ENCODE data around the gene SORT1.

The SORT1 gene

DNA sequence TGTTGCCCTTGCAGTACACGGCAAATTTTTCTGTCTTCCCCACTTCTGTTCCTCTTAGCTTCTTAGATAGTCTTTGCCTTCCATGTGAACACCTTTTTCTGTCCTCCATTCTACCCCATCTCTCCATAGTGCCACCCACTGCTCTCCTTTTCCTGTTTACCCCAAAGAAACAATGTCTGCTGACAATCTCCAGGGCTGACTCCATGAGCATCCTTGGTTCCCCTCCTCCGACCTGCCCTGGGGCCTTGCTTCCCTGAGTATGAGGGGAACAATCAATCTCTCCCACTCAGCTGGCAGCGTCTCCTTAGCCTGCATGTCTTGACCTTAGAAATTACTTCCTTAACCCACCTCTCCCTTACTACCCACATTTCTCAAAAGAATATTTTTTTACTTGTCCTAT lies 78.6 kb downstream of the SORT1 start:
- DNase-seq (ENCODE audit: insufficient read length, low spot score) (no peak), FAIRE-seq (no peak)
- TF ChIP-seq, protein P1, sequence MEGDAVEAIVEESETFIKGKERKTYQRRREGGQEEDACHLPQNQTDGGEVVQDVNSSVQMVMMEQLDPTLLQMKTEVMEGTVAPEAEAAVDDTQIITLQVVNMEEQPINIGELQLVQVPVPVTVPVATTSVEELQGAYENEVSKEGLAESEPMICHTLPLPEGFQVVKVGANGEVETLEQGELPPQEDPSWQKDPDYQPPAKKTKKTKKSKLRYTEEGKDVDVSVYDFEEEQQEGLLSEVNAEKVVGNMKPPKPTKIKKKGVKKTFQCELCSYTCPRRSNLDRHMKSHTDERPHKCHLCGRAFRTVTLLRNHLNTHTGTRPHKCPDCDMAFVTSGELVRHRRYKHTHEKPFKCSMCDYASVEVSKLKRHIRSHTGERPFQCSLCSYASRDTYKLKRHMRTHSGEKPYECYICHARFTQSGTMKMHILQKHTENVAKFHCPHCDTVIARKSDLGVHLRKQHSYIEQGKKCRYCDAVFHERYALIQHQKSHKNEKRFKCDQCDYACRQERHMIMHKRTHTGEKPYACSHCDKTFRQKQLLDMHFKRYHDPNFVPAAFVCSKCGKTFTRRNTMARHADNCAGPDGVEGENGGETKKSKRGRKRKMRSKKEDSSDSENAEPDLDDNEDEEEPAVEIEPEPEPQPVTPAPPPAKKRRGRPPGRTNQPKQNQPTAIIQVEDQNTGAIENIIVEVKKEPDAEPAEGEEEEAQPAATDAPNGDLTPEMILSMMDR (IDR thresholded peaks at IDR 0.05; ENCODE audit: insufficient read depth, missing control alignments), result no peak

DNA sequence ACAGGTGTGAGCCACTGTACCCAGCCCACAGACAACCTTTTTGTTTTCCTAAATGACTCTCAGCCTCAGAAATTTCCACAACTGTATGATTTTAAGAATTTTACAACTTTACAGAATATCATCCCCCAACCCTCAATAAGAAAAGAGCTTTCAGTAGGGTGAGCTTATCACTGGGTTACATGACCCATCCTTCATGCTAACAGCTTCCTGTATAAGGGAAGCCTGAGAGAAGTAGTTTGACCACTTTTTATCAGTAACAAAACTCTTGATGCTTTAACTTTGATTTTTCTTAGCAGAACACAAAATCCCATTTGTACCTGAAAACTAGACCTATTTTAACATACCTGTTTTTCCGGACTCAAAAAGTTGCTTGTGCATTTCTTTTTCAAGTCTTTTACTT lies 81.2 kb downstream of the SORT1 start:
- DNase-seq (ENCODE audit: insufficient read length, low spot score) (no peak), FAIRE-seq (no peak)
- TF ChIP-seq, protein P1 (IDR thresholded peaks at IDR 0.05; ENCODE audit: insufficient read depth, missing control alignments), result no peak

DNA sequence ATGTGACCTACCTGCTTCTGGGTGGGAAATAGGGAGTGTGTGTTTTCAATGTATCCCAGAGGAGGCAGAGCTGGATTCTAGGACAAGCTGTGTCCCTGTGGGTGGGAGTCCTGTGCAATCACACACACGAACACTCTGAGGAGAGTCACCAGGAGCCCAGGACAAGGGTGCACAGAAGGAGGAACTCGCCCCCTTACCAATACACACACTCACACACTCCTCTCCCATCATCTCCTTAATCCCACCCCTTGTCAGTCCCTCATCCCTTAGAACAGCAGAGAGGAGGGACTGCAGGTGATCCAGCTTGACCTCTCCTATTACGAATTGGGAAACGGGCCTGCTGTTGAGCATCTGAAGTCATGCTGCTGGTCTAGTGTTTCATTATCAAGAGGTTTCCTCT lies 82.4 kb downstream of the SORT1 start:
- FAIRE-seq, result no peak
- TF ChIP-seq, protein P1 (IDR thresholded peaks at IDR 0.05; ENCODE audit: insufficient read depth, missing control alignments), result no peak
- DNase-seq (ENCODE audit: insufficient read length, low spot score), result no peak

DNA sequence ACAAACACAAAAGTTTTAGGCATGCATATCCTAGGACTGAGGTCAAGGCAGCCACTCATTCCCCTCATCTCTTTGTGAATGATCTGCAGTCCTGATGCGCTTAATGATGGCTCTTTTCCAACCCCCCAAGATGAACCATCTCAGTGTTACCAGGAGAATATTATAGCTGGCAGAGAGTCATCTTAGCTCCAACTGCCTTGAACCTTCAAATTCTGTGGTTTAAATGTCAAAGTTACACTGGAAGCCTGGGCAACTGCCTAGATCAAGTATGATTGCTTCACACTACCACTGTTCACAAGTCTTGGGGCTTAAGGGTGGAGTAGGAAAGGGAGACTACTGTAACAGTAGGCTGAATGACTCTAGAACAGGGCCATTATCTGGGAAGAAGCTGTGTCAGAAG lies 82.9 kb downstream of the SORT1 start:
- FAIRE-seq (no peak), DNase-seq (ENCODE audit: insufficient read length, low spot score) (no peak)
- TF ChIP-seq, protein P1 (IDR thresholded peaks at IDR 0.05; ENCODE audit: insufficient read depth, missing control alignments), result no peak

GRCh38 chr1:109312978-109313775 lies 84.5 kb downstream of the SORT1 start:
- FAIRE-seq (no peak), DNase-seq (ENCODE audit: insufficient read length, low spot score) (no peak)
- TF ChIP-seq, protein P1 (IDR thresholded peaks at IDR 0.05; ENCODE audit: insufficient read depth, missing control alignments), result no peak

DNA sequence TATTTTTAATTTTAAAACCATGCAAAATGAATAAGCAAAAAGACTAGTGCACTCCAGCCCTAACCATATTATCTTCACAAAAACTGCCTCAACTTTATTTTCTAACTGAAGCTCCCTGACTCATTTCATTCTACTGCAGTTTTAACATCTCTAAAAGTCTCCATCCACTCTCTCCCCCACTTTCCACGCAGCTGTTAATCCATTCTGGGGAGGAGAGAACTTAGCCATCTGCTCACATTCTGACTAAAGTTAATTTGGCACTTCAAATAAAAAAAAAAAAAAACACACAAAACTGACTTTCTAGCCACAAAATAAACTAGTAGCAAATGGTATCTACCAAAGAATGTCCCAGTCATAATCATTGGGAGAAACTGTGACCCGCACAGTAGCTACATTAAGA lies 85.5 kb downstream of the SORT1 start:
- no peak for DNase-seq (ENCODE audit: insufficient read length, low spot score)
- no peak for FAIRE-seq
- TF ChIP-seq, protein P1 (IDR thresholded peaks at IDR 0.05; ENCODE audit: insufficient read depth, missing control alignments), result no peak

DNA sequence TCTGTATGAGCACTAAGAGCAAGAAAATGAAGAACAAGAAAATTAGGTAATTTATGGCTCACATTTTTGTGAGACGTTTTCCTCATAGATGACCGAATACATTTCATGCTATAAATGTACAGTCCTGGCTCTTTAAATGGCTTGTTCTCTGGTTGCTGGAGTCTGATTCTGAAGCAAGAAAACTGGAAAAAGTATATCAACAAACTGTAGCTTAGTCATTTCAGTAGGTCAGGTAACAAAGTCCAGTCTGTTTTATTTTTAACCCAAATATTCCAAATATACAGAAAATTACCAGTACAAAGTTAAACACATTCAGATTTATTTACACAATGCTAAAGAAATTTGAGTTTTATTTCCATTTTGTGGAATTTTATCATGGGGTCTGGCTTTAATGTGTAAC lies 88.4 kb downstream of the SORT1 start:
- FAIRE-seq (no peak), DNase-seq (ENCODE audit: insufficient read length, low spot score) (no peak)
- TF ChIP-seq, protein P1 (IDR thresholded peaks at IDR 0.05; ENCODE audit: insufficient read depth, missing control alignments), result no peak

All from D721Med (cell line).